MCF 10A (cell line): ENCODE results near the gene MSI2. TPM values are rescaled to one million over a fixed set of nuclear protein-coding genes. Genes with fewer than 3 reads are reported as not detected.

Source experiments
- BruUV-seq: library from RNA; stranded (reverse); fragments of 400-500 nt; replicated peaks from 2 replicates; lab custom pipeline; 2021; lab: Mats Ljungman, UMichigan
- CTCF ChIA-PET: fragments of 300-600 bp; sonication (Branson Sonifier 250); formaldehyde crosslinking; extraction: SDS; loops from one replicate; lab custom pipeline; 2021; ENCODE audit warnings: antibody characterized with exemption, inconsistent platforms; lab: Yijun Ruan, JAX
- POLR2A ChIA-PET: fragments of 300-600, 350-650 bp; sonication (Branson Sonifier 250); formaldehyde crosslinking; extraction: SDS; loops from one replicate; lab custom pipeline; 2020; ENCODE audit warnings: antibody characterized with exemption, inconsistent platforms; lab: Yijun Ruan, JAX
- DNase-seq: peaks from one replicate; pipeline ENCODE4 v3.0.0-alpha.2; 2018; ENCODE audit not compliant: unreplicated experiment
- H3K27ac Mint-ChIP-seq: one replicate; pipeline ENCODE4 v1.8.0; 2022; ENCODE audit warnings: mild to moderate bottlenecking, low read depth, mixed read lengths; ENCODE audit not compliant: unreplicated experiment
- H3K27me3 Mint-ChIP-seq: one replicate; pipeline ENCODE4 v1.8.0; 2022; ENCODE audit warnings: mixed read lengths; ENCODE audit not compliant: insufficient read depth, unreplicated experiment
- H3K36me3 Mint-ChIP-seq: one replicate; pipeline ENCODE4 v1.8.0; 2022; ENCODE audit warnings: mild to moderate bottlenecking, moderate library complexity, mixed read lengths; ENCODE audit not compliant: insufficient read depth, unreplicated experiment
- H3K4me1 Mint-ChIP-seq: one replicate; pipeline ENCODE4 v1.8.0; 2022; ENCODE audit warnings: mixed read lengths; ENCODE audit not compliant: insufficient read depth, unreplicated experiment
- H3K4me3 Mint-ChIP-seq: one replicate; pipeline ENCODE4 v1.8.0; 2022; ENCODE audit warnings: mild to moderate bottlenecking, moderate library complexity, mixed read lengths; ENCODE audit not compliant: unreplicated experiment
- H3K9me3 Mint-ChIP-seq: one replicate; pipeline ENCODE4 v1.8.0; 2022; ENCODE audit warnings: mixed read lengths; ENCODE audit not compliant: unreplicated experiment
- CTCF ChIP-seq: fragments of 200-600 bp; IDR thresholded peaks from one replicate; pipeline ENCODE4 v1.8.0; 2022; ENCODE audit warnings: antibody characterized with exemption, mild to moderate bottlenecking; ENCODE audit not compliant: unreplicated experiment
- intact Hi-C: fragments of 100-400 bp; cut with micrococcal nuclease; formaldehyde crosslinking; loops from 2 replicates; pipeline ENCODE4 v1.14.1; 2022
- total RNA-seq: library from RNA; stranded (reverse); gene quantifications from 2 replicates; pipeline ENCODE4 v1.2.3, GENCODE V29; 2022

The MSI2 gene
- total RNA-seq, 1 experiment from 2014 or later: 60.6 TPM

GRCh38 chr17:57551321-57552079 is 295.2 kb downstream of the MSI2 start:
- Mint-ChIP-seq H3K4me3 (no peak overlapping the region), H3K27ac (no peak overlapping the region), H3K36me3 (peaks cover 13% of the 10 kb centered on the region), H3K4me1 (peaks cover 5% of the 10 kb centered on the region), H3K27me3 (no peaks in the 10 kb centered on the region), H3K9me3 (no peaks in the 10 kb centered on the region)
- intact Hi-C loops: no loop called here
- TF ChIP-seq CTCF: no peak
- ChIA-PET POLR2A (no interaction called here), CTCF (interaction anchor here (0.9 to 1.3 kb wide), 2 partner anchors 11 to 1207 kb away, joined by 3 to 4 read pairs; no protein-coding TSS in a partner anchor)
- BruUV-seq: no TSS peak
- no peak for DNase-seq

DNA sequence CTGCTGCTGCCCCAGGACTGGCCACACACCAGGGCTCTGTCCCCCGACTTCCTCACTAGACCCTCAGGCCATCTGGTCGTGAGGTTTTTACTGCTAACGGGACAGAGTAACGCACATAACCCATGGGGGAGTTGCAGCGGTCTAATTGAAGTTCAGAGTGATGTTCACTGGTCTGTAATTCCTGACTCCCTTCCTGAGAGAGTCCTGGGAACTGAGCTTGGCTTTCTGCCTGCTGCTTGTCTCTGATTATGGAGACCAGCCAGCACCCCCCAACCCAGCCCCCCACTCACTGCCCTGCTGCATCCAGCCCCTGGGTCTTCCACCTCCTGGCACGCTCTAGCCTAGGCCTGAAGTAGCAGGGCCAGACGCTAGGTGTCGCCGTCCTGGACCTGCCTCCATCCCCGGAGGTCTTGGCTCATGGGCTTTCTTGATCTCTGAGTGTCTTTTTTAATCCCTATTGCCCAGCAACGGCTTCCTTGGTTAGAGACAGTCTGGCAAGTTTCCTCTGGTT is 295.8 kb downstream of the MSI2 start:
- ChIA-PET POLR2A (interaction anchor here (0.6 to 0.7 kb wide), 2 partner anchors 20 to 65 kb away, joined by 3 to 4 read pairs; no protein-coding TSS in a partner anchor), CTCF (interaction anchor here (0.9 to 1.3 kb wide), 2 partner anchors 12 to 1208 kb away, joined by 3 to 4 read pairs; no protein-coding TSS in a partner anchor)
- Mint-ChIP-seq H3K27me3 (no peaks in the 10 kb centered on the region), H3K4me3 (no peak overlapping the region), H3K36me3 (peaks cover 10% of the 10 kb centered on the region), H3K27ac (no peak overlapping the region), H3K9me3 (no peaks in the 10 kb centered on the region), H3K4me1 (peaks cover 5% of the 10 kb centered on the region)
- no TSS peak for BruUV-seq
- no peak for TF ChIP-seq CTCF
- DNase-seq: no peak
- intact Hi-C loops: no loop called here

- BruUV-seq: no TSS peak
- intact Hi-C loops: no loop called here
- no peak overlapping the region for H3K27ac Mint-ChIP-seq
- no peaks in the 10 kb centered on the region for H3K9me3 Mint-ChIP-seq
- ChIA-PET POLR2A (no interaction called here), CTCF (no interaction called here)
- peaks cover 13% of the 10 kb centered on the region for H3K36me3 Mint-ChIP-seq
- no peak for TF ChIP-seq CTCF
- H3K4me3 Mint-ChIP-seq: no peak overlapping the region
- peaks cover 14% of the 10 kb centered on the region for H3K4me1 Mint-ChIP-seq
- no peaks in the 10 kb centered on the region for H3K27me3 Mint-ChIP-seq
- DNase-seq: no peak
Observed at GRCh38 chr17:57553526-57553925, 297.2 kb downstream of the MSI2 start.

- no peak for TF ChIP-seq CTCF
- H3K36me3 Mint-ChIP-seq: peaks cover 17% of the 10 kb centered on the region
- DNase-seq: no peak
- no peak overlapping the region for H3K27ac Mint-ChIP-seq
- peaks cover 14% of the 10 kb centered on the region for H3K4me1 Mint-ChIP-seq
- BruUV-seq: no TSS peak
- ChIA-PET CTCF (interaction anchor here (0.6 to 0.7 kb wide), 2 partner anchors 29 to 54 kb away, joined by 3 read pairs; no protein-coding TSS in a partner anchor), POLR2A (no interaction called here)
- no peaks in the 10 kb centered on the region for H3K27me3 Mint-ChIP-seq
- H3K4me3 Mint-ChIP-seq: no peak overlapping the region
- intact Hi-C loops: no loop called here
- no peaks in the 10 kb centered on the region for H3K9me3 Mint-ChIP-seq
Observed at GRCh38 chr17:57553991-57554825, 297.9 kb downstream of the MSI2 start.
